Measurements from ENCODE around the gene PERCC1. TPM values are rescaled to one million over a fixed set of nuclear protein-coding genes. Genes with fewer than 3 reads are reported as not detected.

The PERCC1 gene
- total and polyA plus RNA-seq, 2 of the 4 experiments (the other 2 are of a cell fraction) = not detected

- WGBS, 2 experiments (ENCODE audit: extremely low coverage in 2 of 2, insufficient read length in 1 of 2) = 83% methylated on average over 10 of the region's 28 CpGs; no CpG with 5 or more reads in 1 of the 2 experiments
- Histone ChIP-seq H2BK5ac (ENCODE audit: low read depth, low read length, poor library complexity, severe bottlenecking) (no peak overlapping the region), H4K91ac (ENCODE audit: insufficient read depth, low read depth, low read length) (no peak overlapping the region), H3K27me3 (ENCODE audit: control insufficient read depth, insufficient read depth, low read length) (peaks cover 4% of the 10 kb centered on the region; the same call in 1 of the 2 replicates), H3K36me3 (ENCODE audit: control insufficient read depth, insufficient read depth, low read length) (no peaks in the 10 kb centered on the region), H3K4me2 (ENCODE audit: low read depth, low read length) (no peak overlapping the region), H3K56ac (ENCODE audit: extremely low read depth, insufficient read depth, low read length) (no peak overlapping the region), H4K20me1 (ENCODE audit: insufficient read depth, low read length) (no peaks in the 10 kb centered on the region), H2BK15ac (ENCODE audit: low read depth, low read length) (no peak overlapping the region), H3K18ac (ENCODE audit: low read depth, low read length) (no peak overlapping the region), H3K4ac (ENCODE audit: low read depth, low read length) (no peak overlapping the region), H3K4me3 (ENCODE audit: insufficient read depth, low read depth, low read length) (no peak overlapping the region), H3K9me1 (ENCODE audit: insufficient read depth, low read length) (no peaks in the 10 kb centered on the region), H3K4me1 (ENCODE audit: control insufficient read depth, insufficient read depth, low read length) (no peaks in the 10 kb centered on the region), H2AFZ (replicated peaks; ENCODE audit: low read length, poor library complexity) (peak overlapping the region; percentile 51), H4K8ac (ENCODE audit: low read depth in 2 of 2, low read length in 2 of 2) (no peak overlapping the region), H2AK5ac (ENCODE audit: low read depth, low read length) (no peak overlapping the region), H4K5ac (ENCODE audit: low read depth, low read length) (no peak overlapping the region), H2BK20ac (ENCODE audit: low read depth, low read length) (no peak overlapping the region), H3K27ac (ENCODE audit: insufficient read depth, low read length) (no peak overlapping the region), H2AK9ac (replicated peaks; ENCODE audit: low read depth, low read length, poor library complexity) (peak overlapping the region; percentile 42), H3K14ac (replicated peaks; ENCODE audit: low read depth, low read length) (no peak overlapping the region), H3K79me1 (ENCODE audit: low read depth in 1 of 2, low read length in 2 of 2) (no peaks in the 10 kb centered on the region), H2BK120ac (ENCODE audit: low read depth, low read length) (no peak overlapping the region), H3K9ac (ENCODE audit: low read depth, low read length) (no peak overlapping the region), H3K23ac (ENCODE audit: low read depth, low read length) (no peak overlapping the region), H3K9me3 (ENCODE audit: control insufficient read depth, insufficient read depth, low read length) (peaks cover 2% of the 10 kb centered on the region; the same call in 1 of the 2 replicates)
- BruUV-seq (replicated peaks) = no TSS peak
- in situ Hi-C loops (cut with MboI; ENCODE audit: low sequenced_read_pairs) = no loop called here
- intact Hi-C loops (cut with micrococcal nuclease) = no loop called here
- ATAC-seq (ENCODE audit: low read depth) (no peak), DNase-seq (peak; percentile 44)
- ChIA-PET POLR2A (ENCODE audit: unreplicated experiment) (no interaction called here), CTCF (interaction anchor here (0.7 kb wide), 1 partner anchor 10 kb away, joined by 5 read pairs; no protein-coding TSS in a partner anchor)
- TF ChIP-seq MAFK (IDR thresholded peaks at IDR 0.05; ENCODE audit: low read depth, low read length) = no peak
- no peak for TF ChIP-seq CTCF (conservative IDR thresholded peaks at IDR 0.05; ENCODE audit: low read depth, low read length)
- TF ChIP-seq NFE2L2 (IDR thresholded peaks at IDR 0.05; ENCODE audit: low read depth, low read length) = no peak
- no peak for TF ChIP-seq SMC3 (IDR thresholded peaks at IDR 0.05; ENCODE audit: low read depth, low read length)
- no peak for TF ChIP-seq RAD21 (IDR thresholded peaks at IDR 0.05; ENCODE audit: low read length)
- no peak for TF ChIP-seq ELK1 (IDR thresholded peaks at IDR 0.05; ENCODE audit: borderline replicate concordance, low read depth, low read length)
- TF ChIP-seq FOS (IDR thresholded peaks at IDR 0.05; ENCODE audit: low read depth, low read length) = no peak
- TF ChIP-seq CEBPB (IDR thresholded peaks at IDR 0.05; ENCODE audit: low read depth, low read length) = no peak
- no peak for TF ChIP-seq BHLHE40 (IDR thresholded peaks at IDR 0.05; ENCODE audit: low read depth, low read length)
- TF ChIP-seq CHD1 (IDR thresholded peaks at IDR 0.05; ENCODE audit: low read depth, low read length) = no peak
- TF ChIP-seq POLR2A (IDR thresholded peaks at IDR 0.05; ENCODE audit: low read depth, low read length) = no peak
- TF ChIP-seq MXI1 (IDR thresholded peaks at IDR 0.05; ENCODE audit: borderline replicate concordance, low read depth, low read length) = no peak
- no peak for TF ChIP-seq RFX5 (IDR thresholded peaks at IDR 0.05; ENCODE audit: low read depth, low read length)
- TF ChIP-seq RCOR1 (IDR thresholded peaks at IDR 0.05; ENCODE audit: insufficient replicate concordance, low read length) = no peak
- TF ChIP-seq USF2 (IDR thresholded peaks at IDR 0.05; ENCODE audit: low read depth, low read length) = no peak
- dilution Hi-C loops (cut with HindIII; ENCODE audit: low sequenced_read_pairs, unreplicated experiment) = no loop called here
These were observed 51.3 kb downstream of the PERCC1 start for GRCh38 chr16:1481906-1482835.

Data from IMR-90 (cell line).